ENCODE data around the gene ATP6V1G3.
"Not testable (repeated sequence)": the region's sequence is repeated elsewhere in the genome, so short reads cannot be mapped to it uniquely, and the experiment has no call there.

The ATP6V1G3 gene

DNA sequence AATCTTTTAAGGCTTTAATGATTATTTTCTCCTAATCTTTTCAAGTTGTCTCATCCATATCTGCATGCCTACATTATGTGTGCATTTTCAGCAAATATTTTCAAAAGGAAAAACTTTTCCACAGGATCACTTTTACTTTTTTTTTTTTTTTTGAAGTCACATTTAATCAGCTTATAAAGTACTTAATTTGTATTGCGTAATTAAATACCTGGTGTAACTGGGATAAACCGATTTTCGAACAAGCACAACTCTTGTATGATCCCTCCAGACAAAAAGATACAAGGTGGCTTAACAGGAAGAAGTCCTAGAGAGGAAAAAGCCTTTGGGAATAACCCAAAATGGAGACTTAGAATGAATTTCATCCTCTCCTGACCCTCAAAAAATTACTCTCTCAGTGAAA, 1.3 kb upstream of the ATP6V1G3 start:
- no peak for DNase-seq

DNA sequence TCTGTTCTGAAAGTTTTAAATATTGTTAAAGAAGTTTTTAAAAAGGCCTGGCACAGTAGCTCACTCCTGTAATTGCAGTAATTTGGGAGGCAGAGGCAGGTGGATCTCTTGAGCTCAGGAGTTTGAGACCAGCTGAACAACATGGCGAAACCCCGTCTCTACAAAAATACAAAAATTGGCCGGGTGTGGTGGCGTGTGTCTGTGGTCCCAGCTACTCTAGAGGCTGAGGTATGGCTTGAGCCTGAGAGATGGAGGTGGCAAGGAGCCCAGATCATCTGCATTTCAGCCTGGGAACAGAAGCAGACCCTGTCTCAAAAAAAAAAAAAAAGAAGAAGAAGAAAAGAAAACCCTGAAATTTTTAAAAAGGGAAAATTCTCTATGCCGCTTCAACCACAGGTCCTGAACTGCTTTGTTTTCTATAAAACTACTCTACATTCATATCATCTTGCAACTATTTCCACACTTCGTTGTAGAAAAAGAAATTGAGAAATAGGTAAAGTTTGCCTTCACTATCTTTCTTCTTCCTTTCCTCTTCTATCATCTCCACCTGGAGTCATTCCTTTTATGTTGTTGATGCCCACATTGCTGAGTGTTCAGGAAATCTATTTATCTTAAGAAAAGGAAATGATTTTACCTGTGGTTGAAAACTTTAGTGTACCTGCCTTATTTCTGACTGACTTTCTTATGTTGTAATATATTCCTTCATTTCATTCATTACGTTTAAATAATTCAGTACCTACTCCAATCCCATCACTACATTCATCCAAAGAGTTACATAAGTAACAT, 1.7 kb downstream of the ATP6V1G3 start:
- DNase-seq, result no peak

DNA sequence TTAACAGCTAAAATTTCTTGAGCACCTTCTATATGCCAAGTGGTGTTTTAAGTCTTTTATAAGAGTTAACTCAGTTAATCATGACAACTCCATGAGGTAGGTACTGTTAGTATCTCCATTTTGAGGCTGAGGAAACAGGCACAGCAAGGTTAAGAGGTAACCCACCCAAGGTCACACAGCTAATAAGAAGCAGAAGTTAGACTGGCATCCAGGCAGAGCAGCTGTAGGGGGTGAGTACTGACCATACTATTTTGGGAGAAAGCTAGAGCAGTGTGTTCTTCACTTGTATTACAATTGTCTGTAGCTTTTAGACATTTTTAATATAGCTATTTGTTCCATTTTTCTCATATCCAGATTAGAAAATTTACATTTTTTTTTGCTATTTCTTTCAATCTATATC, 4.8 kb downstream of the ATP6V1G3 start:
- no peak for DNase-seq

DNA sequence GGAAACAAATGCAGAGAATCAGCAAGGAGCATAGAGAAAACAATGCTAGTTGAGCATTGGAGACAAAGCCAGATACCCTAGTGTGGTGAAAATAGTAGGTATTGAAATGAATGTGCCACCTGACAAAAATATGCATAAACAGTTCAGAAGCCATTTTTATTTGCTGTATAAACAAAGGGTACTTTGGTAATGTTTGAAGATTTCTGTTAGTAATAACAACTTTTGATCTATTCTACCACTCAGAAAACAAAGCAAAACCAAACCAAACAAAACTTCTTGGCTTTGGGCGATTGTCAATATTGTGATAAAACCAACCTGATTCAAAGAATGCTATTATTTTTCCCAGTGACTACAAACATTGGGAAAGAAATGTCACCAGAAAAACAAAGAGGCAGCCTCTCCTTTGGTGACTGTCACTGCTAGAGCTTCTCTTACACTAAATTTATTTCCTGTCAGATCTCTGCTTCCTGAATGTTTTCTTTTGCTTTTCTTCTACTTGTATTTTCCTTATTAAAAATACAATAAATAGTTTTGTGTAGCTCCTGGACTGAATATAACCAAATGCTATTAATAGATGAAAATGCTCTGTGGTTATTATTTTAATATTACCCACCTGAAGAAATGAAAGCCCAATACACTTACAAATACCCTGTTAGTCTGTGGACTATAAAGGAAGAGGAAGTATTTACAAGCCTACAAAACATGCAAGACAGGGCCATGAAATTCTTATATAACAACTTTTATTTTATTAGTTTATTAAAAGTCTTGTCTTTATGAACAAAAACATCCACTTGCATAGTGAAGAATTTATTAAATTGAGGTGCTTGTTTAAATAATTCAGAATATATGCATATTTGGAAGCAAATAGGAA, 5.7 kb downstream of the ATP6V1G3 start:
- DNase-seq, result no peak

DNA sequence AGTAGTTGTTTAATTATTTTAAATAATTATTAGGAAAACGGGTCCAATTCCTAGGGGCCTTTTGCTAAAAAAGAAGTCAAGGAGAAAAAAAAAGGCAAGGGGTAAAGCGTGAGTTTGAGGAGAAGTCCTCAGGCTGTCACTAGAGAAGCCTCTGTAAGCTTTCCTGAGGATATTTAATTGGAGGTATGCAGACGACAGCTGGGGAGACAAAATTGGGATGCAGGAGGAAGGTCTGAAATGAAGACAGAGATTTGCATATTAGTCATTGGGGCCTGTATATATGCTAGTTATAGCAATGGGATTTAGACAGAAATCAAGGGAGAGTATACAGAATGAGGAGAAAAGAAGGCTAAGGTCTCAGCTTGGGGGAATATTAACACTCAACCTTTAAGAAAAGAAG, 8.6 kb downstream of the ATP6V1G3 start:
- no peak for DNase-seq

DNA sequence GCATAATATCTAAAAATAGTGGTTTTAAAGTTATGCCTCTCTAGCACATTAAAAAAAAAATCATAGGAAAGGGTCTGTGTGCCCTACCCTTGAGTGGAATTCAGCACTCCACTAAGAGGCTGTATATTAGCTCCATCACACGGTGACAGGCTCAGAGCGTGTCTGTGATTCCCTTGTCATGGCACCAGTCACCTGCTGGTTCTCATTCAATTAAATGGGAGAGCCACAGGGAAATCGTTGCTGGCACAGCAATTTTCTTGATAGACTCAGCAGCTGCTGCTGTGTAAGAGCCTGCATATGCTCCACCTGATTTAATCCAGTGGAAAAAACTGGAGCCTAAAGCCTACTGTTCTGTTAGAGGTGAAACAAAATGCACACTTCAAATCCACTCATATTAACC, 9.5 kb downstream of the ATP6V1G3 start:
- no peak for DNase-seq

DNA sequence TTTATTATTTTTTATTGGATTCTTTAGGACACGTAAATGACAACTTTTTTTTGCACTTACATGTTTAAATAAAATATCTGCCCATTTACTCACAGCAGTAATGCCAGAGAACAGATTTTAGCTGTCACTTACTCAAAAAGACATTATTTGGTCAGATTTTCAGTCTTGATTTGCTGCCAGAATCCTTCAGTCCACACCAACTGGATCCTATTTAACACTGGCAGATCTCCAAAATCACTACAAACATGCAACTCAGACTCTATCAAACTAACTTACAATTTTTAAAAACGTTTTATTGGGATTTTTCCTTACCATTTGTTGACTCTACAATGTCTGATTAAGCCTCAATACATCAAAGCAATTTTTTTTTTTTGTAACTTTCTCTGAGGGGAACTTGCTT, 11.1 kb downstream of the ATP6V1G3 start:
- no peak for DNase-seq

DNA sequence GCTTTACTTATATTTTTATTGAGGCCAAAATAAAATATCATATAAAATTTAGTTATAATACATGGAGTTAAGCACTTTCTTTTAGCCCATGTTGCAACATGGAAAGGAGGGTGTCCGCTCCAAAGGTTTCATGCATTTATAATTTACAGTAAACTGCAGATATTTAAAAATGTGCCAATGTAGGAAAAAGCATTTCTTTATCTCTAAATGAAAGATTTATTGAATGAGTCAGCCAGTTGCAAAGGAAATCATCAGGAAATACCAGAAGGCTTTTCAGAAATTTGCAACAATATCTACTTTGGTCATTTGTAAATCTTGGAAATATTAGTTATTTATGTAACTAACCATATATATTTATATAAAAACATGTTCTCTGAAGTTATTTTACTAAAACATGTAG, 12.1 kb downstream of the ATP6V1G3 start:
- no peak for DNase-seq

DNA sequence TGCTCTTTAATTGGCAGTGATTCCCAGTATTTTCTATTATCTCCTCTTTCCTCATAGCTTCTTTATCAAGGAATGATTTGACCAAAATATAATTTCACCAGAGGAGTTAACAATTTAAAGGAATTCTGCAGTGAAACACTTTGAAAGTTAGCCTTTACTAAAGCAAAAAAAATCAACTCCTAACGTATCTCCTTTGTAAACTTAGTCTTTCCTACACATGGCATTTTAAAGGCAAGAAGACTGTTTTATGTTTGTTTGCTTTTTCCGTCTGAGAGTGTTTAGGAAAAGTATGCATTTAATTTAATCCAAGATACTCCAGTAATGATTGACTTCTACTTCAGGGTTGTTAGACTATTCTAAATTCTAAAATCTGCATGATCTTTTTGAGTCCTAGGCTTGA, 15.9 kb downstream of the ATP6V1G3 start:
- DNase-seq, result no peak

DNA sequence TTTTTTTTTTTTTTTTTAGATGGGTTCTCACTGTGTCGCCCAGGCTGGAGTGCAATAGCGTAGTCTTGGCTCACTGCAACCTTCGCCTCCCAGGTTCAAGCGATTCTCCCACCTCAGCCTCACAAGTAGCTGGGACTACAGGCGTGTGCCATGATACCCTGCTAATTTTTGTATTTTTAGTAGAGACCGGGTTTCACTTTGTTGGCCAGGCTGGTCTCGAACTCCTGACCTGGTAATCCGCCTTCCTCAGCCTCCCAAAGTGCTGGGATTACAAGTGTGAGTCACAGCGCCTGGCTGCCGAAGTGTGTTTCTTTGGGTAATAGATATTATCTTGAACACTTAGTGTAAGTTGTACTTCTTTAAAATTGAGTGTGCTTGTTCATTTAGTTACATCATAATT, 16.4 kb downstream of the ATP6V1G3 start:
- not testable (repeated sequence) for DNase-seq

DNA sequence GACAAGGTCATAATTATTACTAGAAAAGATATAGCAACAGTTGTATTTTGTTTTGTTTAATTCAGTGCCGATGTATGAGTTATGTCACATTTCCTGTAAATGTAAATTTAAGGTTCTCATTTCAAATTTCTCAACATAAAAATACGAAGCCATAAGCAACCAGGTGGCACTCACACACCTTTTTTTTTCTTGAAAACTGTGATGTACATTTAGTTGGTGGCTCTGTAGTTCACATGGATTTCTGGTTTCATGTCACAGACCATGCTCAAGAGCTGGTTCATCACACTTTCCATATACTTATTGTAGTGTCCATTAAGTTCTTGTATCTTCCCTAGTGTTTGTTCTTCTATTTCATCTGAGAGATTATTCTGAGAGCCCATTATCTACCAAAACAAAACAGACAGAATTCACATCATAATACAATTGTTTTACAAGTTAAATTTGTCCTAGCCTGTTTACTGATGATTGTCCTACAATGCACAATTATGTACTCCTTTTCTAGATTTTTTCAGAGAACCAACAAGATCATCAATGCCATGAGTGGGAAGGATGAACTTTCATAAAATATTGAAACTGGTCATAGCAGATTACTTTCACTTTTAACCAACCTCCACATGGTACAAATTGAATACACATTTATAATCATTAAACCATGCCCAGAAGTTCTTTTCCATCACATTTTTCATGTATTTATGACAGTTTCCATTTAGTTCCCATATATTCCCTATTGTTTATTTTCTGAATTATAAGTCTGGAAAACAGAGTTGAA, 17.1 kb downstream of the ATP6V1G3 start:
- DNase-seq, result no peak

DNA sequence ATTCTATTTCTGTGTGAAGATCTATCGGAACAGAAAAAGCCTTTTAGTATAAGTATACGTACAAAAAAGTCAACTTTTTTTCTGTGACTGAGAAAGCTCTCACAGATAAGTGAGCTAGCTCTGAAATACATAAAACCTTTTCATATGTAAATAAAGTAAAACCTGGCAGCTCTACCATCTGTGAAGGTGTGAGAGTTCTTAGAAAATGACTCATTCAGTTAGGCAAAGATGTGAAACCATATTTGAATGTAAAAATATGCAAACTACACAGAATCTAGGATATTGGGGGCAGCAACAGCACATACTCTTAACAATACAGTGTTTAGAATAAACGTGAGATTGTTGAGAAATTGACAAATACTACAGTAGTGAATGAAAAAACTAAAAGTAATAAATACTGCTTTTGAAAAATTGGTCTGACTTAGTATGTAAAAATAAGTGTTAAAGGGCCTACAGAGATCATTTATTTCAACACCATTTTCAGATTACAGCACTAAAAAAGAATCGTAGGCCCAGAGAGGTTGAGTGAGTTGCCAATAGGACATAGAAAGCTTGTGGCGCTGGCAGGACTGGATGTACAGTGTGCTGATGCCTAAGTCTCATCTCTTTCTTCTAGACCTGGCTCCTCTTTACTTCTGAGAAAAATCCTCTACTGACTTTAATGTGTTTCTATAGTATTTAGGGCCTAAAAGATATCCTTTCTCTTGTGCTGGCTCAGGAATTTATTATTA, 19.8 kb downstream of the ATP6V1G3 start:
- DNase-seq, result no peak

DNA sequence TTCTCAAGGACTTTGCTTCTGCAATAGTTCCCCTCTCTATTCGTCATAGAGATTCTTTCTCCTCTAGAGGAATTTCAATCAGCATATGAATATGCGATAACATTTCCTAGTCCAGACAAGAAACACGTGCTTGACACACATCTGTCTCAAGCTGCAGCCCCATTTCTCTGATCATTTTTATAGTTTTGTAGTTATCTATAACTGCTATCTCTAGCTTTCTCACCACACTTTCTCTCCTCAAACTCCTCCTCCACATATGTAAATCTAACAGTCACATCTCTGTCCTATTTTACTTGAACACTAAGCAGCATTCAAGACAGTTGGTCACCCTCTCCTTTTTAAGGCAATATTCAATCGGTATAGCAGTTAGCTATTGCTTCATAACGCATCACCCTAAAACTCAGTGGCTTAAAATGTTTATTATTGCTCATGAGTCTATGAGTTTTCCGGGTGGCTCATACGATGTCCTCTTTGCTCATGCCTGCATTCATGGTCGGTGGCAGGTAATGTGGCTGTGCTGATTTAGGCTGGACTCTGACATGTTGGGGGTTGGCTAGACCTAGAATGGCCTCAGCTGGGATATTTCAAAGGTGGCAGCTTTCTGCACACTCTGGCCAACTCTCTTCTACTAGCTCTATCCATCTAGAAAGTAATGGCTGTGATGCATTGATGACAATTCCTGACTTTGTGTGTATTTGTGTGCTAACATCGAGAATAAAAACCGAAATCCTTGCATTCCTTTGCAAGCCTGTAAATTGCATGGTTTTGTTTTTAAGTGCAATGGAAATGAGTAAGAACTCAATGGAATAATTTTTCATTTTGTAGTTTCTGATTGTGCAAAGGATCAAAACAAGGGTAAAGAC, 20.6 kb downstream of the ATP6V1G3 start:
- no peak for DNase-seq

DNA sequence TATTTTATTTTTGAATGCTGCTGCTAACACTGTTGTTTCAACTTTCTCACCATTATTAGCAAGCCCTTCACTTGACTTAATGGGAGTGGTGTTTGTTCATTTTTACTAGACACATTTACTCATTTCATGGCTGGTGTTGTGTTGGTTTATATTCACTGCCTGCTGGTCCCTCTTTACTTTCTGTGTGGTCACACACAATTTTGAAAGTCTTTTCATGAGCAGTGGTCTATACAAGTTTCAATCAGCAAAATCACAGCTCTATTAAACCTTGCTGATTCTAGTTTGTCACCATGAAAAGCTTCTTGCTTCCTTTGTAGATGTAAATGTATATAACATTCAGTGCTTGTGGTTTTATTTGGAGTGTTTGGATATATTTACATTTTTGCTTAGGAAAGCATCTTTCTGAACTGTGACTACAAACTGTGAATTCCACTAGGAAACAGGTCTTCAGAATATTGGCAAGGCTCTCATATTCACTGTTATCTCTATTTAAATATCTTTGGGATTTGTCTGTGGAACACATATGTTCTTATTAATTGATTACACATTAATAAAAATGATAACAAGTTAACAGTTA, 22.8 kb downstream of the ATP6V1G3 start:
- no peak for DNase-seq

DNA sequence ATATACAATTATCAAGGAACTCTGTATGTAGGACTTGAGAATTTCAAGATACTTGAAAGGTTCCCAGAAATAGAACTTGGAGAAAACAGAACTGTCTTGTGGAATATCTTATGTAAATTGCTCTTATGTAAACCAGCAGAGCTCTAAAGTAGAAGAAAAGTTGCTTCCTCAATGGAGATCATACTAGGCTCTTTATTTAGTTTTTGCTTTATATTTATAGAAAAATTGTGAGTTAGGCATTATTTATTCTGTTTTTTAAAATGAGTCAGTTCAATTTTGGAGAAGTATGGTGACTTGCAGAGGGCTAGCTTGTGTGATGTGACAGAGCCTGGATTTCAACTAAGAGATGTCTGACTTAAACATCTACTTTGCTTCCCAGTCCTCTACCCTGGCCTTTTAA, 40.4 kb downstream of the ATP6V1G3 start:
- DNase-seq, result no peak

DNA sequence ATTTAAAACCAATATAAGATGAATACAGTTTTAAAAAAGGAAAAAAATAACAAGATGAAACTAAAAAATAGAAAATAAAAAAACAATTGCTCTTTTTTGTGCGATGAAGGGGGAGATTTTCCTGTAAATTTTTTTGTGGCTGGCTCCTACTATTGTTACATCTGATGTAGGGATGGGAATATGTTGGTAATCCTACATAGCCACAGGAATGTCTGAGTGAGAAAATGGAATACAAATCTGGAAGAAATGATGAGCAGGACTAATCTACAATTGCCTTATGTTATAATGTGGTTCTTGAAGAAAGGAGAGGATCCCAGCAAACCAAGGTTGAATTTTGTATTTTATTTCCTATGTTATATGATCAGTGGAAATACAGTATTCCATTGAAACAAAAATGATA, 40.9 kb downstream of the ATP6V1G3 start:
- no peak for DNase-seq

DNA sequence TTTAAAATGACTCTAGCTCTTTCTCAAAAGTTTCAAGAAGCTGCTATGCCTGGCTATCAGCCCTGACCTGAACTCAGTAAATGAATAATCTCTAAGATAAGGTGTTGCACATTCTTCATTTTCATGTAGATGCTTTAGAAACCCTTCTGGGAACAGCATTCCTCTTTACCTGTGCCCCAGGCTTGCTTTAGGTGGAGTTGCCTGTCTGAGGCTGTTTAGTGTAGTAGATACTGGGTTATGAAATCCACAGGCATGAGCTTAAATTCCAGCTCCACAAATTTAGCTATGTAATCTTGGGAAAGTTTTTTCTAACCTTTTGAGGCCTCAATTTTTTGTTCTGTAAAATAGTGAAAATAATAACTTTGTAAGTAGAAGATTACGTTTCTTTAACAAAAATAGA, 41.6 kb downstream of the ATP6V1G3 start:
- no peak for DNase-seq

DNA sequence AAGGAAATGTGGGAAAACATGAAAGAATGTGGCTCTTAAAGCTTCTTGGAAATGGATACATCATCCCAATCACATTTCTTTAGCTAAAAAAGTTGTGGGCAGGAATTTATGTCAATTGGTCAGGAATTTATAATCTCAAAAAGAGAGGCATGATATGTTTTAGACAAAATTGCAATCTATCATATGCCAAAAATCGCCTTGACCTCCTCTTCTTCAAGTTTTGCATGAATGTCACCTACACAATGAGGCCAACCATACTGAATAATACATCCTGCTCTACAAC, 42.4 kb downstream of the ATP6V1G3 start:
- no peak for DNase-seq

DNA sequence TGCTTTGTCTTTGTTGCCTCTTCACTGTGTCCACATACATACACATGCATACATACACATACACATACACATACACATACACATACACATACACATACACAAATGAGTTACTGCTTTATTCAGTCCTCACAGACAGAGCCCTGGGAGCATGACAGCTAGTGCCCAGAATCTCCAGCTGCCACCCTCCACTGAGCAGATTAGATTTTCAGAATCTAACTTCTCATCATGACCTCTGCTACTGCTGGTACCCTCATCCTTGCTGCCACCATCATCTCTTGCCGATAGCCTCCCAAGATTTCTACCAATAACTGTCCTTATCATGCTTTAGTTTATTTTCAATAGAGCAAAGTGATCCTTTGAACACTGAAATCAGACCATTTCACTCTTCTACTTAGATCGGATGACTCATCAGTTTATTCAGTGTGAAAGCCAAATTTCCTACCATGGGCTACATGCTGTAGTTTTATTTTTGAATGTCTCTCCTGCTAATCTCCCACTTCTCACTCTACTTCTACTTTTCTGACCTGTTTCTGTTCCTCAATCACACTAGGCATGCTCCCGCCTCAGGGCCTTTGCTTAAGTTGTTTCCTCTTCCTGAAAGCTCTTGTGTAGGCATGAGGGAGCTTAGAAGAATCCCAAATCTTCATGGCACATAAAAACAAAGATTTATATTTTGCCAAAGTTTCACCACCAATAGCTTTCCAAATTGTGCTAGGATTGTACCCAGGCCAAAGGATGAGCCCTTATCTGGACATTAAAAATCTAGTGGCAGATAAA, 43.0 kb downstream of the ATP6V1G3 start:
- DNase-seq, result no peak

DNA sequence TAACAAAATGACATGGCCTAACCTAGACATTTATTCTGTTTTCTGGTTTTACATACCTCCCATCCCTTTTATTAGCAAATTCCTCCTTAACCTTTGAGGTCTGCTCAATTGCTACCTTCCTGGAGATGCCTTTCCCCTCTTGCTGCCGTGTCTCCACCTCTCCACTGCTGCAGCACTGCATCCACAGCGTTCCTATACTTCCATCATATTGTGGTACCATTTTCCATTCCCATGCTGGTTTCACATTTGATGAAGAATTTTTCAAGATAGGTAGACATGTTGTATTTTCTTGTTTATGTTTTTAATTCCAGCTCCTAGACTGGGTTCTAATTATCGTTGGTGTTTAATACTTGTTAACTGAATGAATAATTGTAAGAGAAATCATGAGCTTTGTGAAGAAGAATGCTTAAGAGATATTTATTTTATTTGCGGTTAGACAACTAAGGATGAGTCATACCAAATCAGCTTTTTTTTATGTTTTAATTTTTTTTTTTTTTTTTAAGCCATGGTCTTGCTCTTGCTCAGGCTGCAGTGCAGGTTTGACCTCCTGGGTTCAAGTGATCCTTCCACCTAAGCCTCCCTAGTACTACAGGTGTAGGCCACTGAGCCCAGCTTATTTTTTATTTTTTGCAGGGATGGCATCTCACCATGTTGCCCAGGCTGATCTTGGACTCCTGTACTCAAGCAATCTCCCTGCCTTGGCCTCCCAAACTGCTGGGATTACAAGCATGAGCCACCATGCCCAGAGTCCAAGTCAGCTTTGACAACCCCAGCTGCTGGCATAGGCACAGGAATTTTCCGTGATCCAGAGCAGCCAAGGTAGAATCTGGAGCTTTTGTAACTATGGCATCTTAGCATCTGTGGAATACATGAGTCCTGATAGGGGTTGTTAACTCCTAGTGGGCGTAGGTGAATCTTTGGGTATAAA, 44.0 kb downstream of the ATP6V1G3 start:
- DNase-seq, result no peak
